ENCODE measurements around the gene AARS2.

The AARS2 gene

DNA sequence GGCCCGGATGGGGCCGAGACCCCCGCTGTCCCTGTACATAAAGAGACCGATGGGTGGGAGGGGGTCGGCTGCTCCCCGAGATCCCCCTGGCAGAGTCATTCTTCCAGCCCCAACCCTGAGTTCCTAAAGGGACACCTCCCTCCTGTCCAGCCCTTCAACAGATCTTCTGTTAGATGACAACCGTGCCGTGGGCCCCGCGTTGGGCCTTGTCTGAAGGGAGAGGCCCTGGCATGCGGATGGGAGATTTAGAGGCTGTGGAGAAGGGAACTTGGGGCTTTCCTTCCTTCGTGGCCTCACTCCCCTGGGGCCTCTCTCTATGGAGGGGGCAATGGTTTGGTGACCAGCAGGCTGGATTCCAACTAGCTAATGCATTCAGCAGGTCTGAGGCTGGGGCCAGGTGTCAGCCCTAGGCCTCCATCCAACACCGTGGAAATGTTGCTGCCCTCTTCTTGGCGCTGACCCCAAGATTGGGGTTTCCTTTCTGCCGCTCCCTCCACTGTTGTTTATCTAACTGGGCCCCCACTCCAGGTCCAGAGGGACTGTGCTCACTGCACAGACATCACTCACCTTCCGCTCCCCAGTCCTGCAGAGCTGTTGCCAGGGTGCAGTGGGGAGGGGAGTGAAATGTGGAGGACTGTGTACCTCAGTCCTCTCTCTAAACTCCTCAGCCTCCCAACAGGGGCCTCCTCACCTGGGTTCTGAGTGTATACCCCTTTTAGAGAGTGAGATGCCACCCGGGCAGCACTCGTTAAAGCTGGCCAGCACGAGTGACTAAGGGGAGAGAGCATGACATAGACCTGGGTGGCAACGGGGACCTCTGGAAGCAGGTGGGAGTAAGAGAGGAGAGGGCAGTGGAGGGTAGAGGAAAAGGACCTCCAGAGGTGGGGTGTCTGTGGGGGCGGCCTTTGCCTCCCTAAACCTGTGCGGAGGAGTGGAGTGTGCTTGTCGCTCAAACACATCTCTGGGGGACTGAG is 36.2 kb downstream of the AARS2 start:
- Histone ChIP-seq H3K9me3 (ENCODE audit: control insufficient read depth, insufficient read depth, low read length) (no peaks in the 10 kb centered on the region), H3K4me3 (ENCODE audit: low read length) (no peak overlapping the region), H3K9me2 (replicated peaks; ENCODE audit: control insufficient read depth, low read length) (no peaks in the 10 kb centered on the region), H3K36me3 (ENCODE audit: control insufficient read depth, low read length) (no peaks in the 10 kb centered on the region), H3F3A (ENCODE audit: control insufficient read depth, insufficient read depth) (no peaks in the 10 kb centered on the region), H3K4me2 (ENCODE audit: low read length) (no peak overlapping the region), H4K20me1 (ENCODE audit: control insufficient read depth, insufficient read depth, low read depth, low read length) (no peaks in the 10 kb centered on the region), H3K27ac (ENCODE audit: low read depth, low read length) (no peak overlapping the region), H3K79me2 (ENCODE audit: control insufficient read depth, low read length) (no peaks in the 10 kb centered on the region), H3K4me1 (ENCODE audit: control insufficient read depth, low read length) (no peaks in the 10 kb centered on the region), H3K27me3 (ENCODE audit: control insufficient read depth, low read length) (peaks cover 39% of the 10 kb centered on the region)
- TF ChIP-seq, protein P1, sequence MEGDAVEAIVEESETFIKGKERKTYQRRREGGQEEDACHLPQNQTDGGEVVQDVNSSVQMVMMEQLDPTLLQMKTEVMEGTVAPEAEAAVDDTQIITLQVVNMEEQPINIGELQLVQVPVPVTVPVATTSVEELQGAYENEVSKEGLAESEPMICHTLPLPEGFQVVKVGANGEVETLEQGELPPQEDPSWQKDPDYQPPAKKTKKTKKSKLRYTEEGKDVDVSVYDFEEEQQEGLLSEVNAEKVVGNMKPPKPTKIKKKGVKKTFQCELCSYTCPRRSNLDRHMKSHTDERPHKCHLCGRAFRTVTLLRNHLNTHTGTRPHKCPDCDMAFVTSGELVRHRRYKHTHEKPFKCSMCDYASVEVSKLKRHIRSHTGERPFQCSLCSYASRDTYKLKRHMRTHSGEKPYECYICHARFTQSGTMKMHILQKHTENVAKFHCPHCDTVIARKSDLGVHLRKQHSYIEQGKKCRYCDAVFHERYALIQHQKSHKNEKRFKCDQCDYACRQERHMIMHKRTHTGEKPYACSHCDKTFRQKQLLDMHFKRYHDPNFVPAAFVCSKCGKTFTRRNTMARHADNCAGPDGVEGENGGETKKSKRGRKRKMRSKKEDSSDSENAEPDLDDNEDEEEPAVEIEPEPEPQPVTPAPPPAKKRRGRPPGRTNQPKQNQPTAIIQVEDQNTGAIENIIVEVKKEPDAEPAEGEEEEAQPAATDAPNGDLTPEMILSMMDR (IDR thresholded peaks at IDR 0.05; ENCODE audit: low read depth, low read length, poor library complexity, severe bottlenecking) = no peak
- TF ChIP-seq EZH2phosphoT487 (IDR thresholded peaks at IDR 0.05; ENCODE audit: borderline replicate concordance, low read length) = no peak

DNA sequence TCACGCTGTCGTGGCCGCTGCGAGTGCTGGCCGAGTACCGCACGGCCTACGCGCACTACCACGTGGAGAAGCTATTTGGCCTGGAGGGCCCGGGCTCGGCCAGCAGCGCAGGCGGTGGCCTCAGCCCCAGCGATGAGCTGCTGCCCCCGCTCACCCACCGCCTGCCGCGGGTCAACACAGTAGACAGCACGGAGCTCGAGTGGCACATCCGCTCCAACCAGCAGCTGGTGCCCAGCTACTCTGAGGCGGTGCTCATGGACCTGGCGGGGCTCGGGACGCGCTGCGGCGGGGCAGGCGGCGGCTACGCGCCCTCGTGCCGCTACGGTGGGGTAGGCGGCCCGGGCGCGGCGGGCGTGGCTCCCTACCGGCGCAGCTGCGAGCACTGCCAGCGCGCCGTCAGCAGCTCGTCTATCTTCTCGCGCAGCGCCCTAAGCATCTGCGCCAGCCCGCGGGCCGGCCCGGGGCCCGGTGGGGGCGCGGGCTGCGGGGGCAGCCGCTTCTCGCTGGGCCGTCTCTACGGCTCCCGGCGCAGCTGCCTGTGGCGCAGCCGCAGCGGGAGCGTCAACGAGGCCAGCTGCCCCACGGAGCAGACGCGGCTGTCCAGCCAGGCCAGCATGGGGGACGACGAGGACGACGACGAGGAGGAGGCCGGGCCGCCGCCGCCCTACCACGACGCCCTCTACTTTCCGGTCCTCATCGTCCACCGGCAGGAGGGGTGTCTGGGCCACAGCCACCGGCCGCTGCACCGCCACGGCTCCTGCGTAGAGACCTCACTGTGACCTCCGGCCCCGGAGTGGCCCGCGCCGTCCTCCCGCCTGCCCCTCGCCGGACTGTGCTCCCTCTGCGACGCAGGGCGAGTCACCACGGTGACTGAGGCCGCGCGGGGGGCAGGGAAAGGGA is 37.1 kb downstream of the AARS2 start:
- no peak overlapping the region for H3K4me2 ChIP-seq (ENCODE audit: low read length)
- peaks cover 48% of the 10 kb centered on the region for H3K27me3 ChIP-seq (ENCODE audit: control insufficient read depth, low read length)
- H3K4me3 ChIP-seq (ENCODE audit: low read length) = no peak overlapping the region

DNA sequence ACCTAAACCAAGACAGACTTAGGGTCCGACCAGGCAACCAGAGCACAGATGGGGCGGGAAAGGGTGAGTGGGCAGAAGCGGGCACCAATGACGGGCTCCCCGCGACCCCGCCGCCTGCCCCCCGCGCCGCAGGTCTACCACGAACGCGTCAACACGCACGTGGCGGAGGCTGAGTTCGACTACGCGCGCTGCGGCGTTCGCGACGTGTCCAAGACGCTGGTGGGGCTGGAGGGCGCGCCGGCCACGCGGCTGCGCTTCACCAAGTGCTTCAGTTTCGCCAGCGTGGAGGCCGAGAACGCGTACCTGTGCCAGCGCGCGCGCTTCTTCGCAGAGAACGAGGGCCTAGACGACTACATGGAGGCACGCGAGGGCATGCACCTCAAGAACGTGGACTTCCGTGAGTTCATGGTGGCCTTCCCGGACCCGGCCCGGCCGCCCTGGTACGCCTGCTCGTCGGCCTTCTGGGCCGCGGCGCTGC is 37.8 kb downstream of the AARS2 start:
- Histone ChIP-seq H3K4me2 (ENCODE audit: low read length) (no peak overlapping the region), H3K27me3 (ENCODE audit: control insufficient read depth, low read length) (peaks cover 47% of the 10 kb centered on the region), H3K27ac (ENCODE audit: low read depth, low read length) (no peak overlapping the region), H3K4me1 (ENCODE audit: control insufficient read depth, low read length) (peaks cover 3% of the 10 kb centered on the region; the same call in 1 of the 2 replicates), H3K9me2 (replicated peaks; ENCODE audit: control insufficient read depth, low read length) (no peaks in the 10 kb centered on the region), H3K4me3 (ENCODE audit: low read length) (no peak overlapping the region), H4K20me1 (ENCODE audit: control insufficient read depth, insufficient read depth, low read depth, low read length) (no peaks in the 10 kb centered on the region), H3K36me3 (ENCODE audit: control insufficient read depth, low read length) (no peaks in the 10 kb centered on the region), H3F3A (ENCODE audit: control insufficient read depth, insufficient read depth) (no peaks in the 10 kb centered on the region), H3K79me2 (ENCODE audit: control insufficient read depth, low read length) (no peaks in the 10 kb centered on the region), H3K9me3 (ENCODE audit: control insufficient read depth, insufficient read depth, low read length) (no peaks in the 10 kb centered on the region)
- no peak for TF ChIP-seq EZH2phosphoT487 (IDR thresholded peaks at IDR 0.05; ENCODE audit: borderline replicate concordance, low read length)
- TF ChIP-seq, protein P1 (IDR thresholded peaks at IDR 0.05; ENCODE audit: low read depth, low read length, poor library complexity, severe bottlenecking) = no peak

More for the DNA sequence above, 37.1 kb downstream of the AARS2 start:
- Histone ChIP-seq H4K20me1 (ENCODE audit: control insufficient read depth, insufficient read depth, low read depth, low read length) (no peaks in the 10 kb centered on the region), H3K36me3 (ENCODE audit: control insufficient read depth, low read length) (no peaks in the 10 kb centered on the region), H3K4me1 (ENCODE audit: control insufficient read depth, low read length) (peaks cover 3% of the 10 kb centered on the region; the same call in 1 of the 2 replicates), H3K9me3 (ENCODE audit: control insufficient read depth, insufficient read depth, low read length) (no peaks in the 10 kb centered on the region), H3K9me2 (replicated peaks; ENCODE audit: control insufficient read depth, low read length) (no peaks in the 10 kb centered on the region), H3F3A (ENCODE audit: control insufficient read depth, insufficient read depth) (no peaks in the 10 kb centered on the region), H3K27ac (ENCODE audit: low read depth, low read length) (no peak overlapping the region), H3K79me2 (ENCODE audit: control insufficient read depth, low read length) (no peaks in the 10 kb centered on the region)
- TF ChIP-seq EZH2phosphoT487 (IDR thresholded peaks at IDR 0.05; ENCODE audit: borderline replicate concordance, low read length) = no peak
- TF ChIP-seq, protein P1 (IDR thresholded peaks at IDR 0.05; ENCODE audit: low read depth, low read length, poor library complexity, severe bottlenecking) = no peak
